ENCODE measurements around the gene MTHFD1L.

MTHFD1L gene

DNA sequence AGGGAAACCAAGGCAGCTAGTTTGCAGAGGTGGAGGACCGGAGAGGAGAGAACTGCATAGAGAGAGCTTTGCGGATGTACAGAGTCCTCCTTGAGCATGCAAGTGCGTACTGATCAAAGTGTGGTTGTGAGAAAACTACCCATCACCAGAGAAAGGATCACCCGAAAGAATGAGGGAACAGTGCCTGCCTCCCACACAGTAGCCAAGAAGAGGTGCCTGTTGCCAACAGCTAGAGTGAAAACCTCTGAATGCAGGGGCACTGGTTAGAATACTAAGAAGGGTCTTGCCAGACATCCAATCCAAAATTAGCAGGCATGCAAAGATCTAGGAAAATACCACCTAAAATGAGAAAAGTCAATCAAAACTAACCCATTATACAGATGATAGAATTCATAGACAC, 207.6 kb downstream of the MTHFD1L start:
- no peak overlapping the region for H3K27ac ChIP-seq
- no peaks in the 10 kb centered on the region for H3K4me1 ChIP-seq (ENCODE audit: control insufficient read depth in 1 of 2, insufficient read depth in 1 of 2, low read depth in 1 of 2, low read length in 1 of 2)
- TF ChIP-seq, protein P1, sequence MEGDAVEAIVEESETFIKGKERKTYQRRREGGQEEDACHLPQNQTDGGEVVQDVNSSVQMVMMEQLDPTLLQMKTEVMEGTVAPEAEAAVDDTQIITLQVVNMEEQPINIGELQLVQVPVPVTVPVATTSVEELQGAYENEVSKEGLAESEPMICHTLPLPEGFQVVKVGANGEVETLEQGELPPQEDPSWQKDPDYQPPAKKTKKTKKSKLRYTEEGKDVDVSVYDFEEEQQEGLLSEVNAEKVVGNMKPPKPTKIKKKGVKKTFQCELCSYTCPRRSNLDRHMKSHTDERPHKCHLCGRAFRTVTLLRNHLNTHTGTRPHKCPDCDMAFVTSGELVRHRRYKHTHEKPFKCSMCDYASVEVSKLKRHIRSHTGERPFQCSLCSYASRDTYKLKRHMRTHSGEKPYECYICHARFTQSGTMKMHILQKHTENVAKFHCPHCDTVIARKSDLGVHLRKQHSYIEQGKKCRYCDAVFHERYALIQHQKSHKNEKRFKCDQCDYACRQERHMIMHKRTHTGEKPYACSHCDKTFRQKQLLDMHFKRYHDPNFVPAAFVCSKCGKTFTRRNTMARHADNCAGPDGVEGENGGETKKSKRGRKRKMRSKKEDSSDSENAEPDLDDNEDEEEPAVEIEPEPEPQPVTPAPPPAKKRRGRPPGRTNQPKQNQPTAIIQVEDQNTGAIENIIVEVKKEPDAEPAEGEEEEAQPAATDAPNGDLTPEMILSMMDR (IDR thresholded peaks at IDR 0.05) = no peak
- no peaks in the 10 kb centered on the region for H3K36me3 ChIP-seq
- no peaks in the 10 kb centered on the region for H3K27me3 ChIP-seq
- H3K9me3 ChIP-seq = no peaks in the 10 kb centered on the region
- H3K4me3 ChIP-seq (ENCODE audit: low read depth in 1 of 2, low read length in 1 of 2) = no peak overlapping the region

DNA sequence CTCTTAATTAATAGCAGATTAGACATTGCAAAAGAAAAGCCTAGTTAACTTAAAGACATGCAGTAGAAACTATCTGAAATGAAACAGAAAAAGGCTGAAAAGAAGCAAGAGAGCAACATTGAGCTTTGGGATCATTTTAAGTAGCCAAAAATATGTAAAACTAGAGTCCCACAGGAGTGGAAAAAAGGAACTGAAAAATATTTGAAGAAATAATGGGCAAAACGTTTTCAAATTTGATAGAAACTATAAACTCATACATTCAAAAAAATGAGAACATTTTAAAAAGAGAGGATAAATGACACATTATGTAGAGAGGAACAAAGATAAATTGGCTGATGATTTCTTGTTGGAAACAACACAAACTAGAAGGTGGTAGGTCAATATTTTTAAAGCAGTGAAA, 208.2 kb downstream of the MTHFD1L start:
- no peaks in the 10 kb centered on the region for H3K4me1 ChIP-seq (ENCODE audit: control insufficient read depth in 1 of 2, insufficient read depth in 1 of 2, low read depth in 1 of 2, low read length in 1 of 2)
- H3K27me3 ChIP-seq = no peaks in the 10 kb centered on the region
- TF ChIP-seq, protein P1 (IDR thresholded peaks at IDR 0.05) = no peak
- H3K27ac ChIP-seq = no peak overlapping the region
- no peak overlapping the region for H3K4me3 ChIP-seq (ENCODE audit: low read depth in 1 of 2, low read length in 1 of 2)
- no peaks in the 10 kb centered on the region for H3K36me3 ChIP-seq
- no peaks in the 10 kb centered on the region for H3K9me3 ChIP-seq

DNA sequence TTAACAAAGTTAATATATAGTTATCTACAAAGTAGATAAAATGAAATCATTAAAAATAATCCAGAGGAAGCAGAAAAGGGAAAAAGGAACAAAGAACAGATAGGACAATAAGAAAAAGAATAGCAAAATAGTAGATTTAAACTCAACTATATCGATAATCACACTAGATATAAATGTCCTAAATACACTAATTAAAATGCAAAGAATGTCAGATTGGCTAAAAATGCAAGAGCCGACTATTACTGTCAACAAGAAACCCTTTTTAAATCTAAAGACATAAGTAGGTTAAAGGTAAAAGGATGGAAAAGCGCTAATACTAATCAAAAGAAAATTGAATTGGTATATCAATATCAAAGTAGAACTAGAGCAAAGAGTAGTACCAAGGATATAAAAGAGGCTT, 209.5 kb downstream of the MTHFD1L start:
- no peaks in the 10 kb centered on the region for H3K9me3 ChIP-seq
- H3K36me3 ChIP-seq = no peaks in the 10 kb centered on the region
- H3K4me3 ChIP-seq (ENCODE audit: low read depth in 1 of 2, low read length in 1 of 2) = no peak overlapping the region
- H3K27me3 ChIP-seq = no peaks in the 10 kb centered on the region
- H3K27ac ChIP-seq = no peak overlapping the region
- TF ChIP-seq, protein P1 (IDR thresholded peaks at IDR 0.05) = no peak
- no peaks in the 10 kb centered on the region for H3K4me1 ChIP-seq (ENCODE audit: control insufficient read depth in 1 of 2, insufficient read depth in 1 of 2, low read depth in 1 of 2, low read length in 1 of 2)

DNA sequence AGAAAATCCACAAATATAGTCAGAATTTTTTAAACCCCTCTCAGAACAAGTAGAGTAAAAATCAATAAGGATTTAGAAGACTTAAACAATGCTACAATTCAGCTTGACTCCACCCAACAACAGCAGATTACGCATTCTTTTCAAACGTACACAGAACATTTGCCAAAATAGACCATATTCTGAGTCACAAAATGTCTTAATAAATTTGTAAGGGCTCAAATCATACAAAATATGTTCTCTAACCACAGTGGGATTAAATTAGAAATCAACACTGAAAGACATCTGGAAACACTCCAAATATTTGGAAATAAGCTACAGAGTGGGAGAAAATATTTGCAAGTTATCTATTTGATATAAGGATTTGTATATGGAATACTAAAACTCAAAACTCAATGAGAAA, 210.0 kb downstream of the MTHFD1L start:
- Histone ChIP-seq H3K4me1 (ENCODE audit: control insufficient read depth in 1 of 2, insufficient read depth in 1 of 2, low read depth in 1 of 2, low read length in 1 of 2) (no peaks in the 10 kb centered on the region), H3K36me3 (no peaks in the 10 kb centered on the region), H3K27ac (no peak overlapping the region), H3K9me3 (no peaks in the 10 kb centered on the region), H3K4me3 (ENCODE audit: low read depth in 1 of 2, low read length in 1 of 2) (no peak overlapping the region), H3K27me3 (no peaks in the 10 kb centered on the region)
- TF ChIP-seq, protein P1 (IDR thresholded peaks at IDR 0.05) = no peak

DNA sequence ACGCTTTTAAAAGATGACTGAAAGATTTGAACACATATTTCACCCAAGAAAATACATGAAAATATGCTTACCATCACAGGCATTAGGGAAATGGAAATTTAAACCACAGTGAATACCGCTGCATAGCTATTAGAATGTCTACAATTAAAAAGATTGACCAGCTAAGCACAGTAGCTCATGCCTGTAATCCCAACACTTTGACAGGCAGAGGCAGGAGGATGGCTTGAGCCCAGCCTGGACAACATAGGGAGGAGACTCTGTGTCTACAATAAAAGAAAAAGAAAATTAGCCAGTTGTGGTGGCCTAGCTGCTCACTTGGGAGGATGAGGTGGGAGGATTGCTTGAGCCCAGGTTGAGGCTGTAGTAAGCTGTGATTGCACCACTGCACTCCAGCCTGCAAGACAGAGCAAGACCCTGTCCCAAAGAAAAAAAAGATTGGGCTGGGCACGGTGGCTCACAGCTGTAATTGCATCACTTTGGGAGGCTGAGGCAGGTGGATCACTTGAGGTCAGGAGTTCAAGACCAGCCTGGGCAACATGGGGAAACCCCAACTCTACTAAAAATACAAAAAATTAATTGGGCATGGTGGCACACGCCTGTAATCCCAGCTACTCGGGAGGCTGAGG, 210.5 kb downstream of the MTHFD1L start:
- Histone ChIP-seq H3K36me3 (no peaks in the 10 kb centered on the region), H3K9me3 (no peaks in the 10 kb centered on the region), H3K4me3 (ENCODE audit: low read depth in 1 of 2, low read length in 1 of 2) (no peak overlapping the region), H3K27me3 (no peaks in the 10 kb centered on the region), H3K4me1 (ENCODE audit: control insufficient read depth in 1 of 2, insufficient read depth in 1 of 2, low read depth in 1 of 2, low read length in 1 of 2) (no peaks in the 10 kb centered on the region), H3K27ac (no peak overlapping the region)
- TF ChIP-seq, protein P1 (IDR thresholded peaks at IDR 0.05) = no peak

DNA sequence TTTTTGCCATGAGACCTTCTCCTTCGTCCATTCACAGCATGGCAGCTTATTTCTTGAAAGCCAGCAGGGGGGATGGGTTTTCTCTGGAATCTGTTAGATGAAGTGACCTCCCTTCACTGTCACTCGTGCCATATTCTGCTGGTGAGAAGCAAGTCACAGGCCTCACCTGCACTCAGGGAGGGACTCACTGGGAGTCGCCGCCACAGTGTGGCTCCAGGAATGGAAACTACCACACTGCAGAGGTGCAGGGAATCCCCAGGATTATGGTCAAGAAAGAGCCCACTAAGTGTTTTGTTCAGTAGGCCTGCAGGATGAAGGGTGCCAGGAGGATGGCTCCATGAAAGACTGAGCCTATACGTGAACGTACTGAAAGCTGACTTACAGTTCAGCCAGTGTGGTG, 213.2 kb downstream of the MTHFD1L start:
- H3K36me3 ChIP-seq = no peaks in the 10 kb centered on the region

More for the DNA sequence above, 213.2 kb downstream of the MTHFD1L start:
- no peaks in the 10 kb centered on the region for H3K9me3 ChIP-seq
- no peak overlapping the region for H3K27ac ChIP-seq
- H3K4me3 ChIP-seq (ENCODE audit: low read depth in 1 of 2, low read length in 1 of 2) = no peak overlapping the region
- H3K27me3 ChIP-seq = no peaks in the 10 kb centered on the region
- no peaks in the 10 kb centered on the region for H3K4me1 ChIP-seq (ENCODE audit: control insufficient read depth in 1 of 2, insufficient read depth in 1 of 2, low read depth in 1 of 2, low read length in 1 of 2)
- TF ChIP-seq, protein P1 (IDR thresholded peaks at IDR 0.05) = no peak

Measured in neutrophil (primary cell).